Heart left ventricle (tissue), 16 donors: Measurements from ENCODE around the gene FCMR. TPM values are rescaled to one million over a fixed set of nuclear protein-coding genes. Genes with fewer than 3 reads are reported as not detected.
A peak's percentile ranks its signal among the peaks of the same experiment; 100 is the strongest.

Source experiments
- ATAC-seq, 4 donors: fragments of 200-7000 bp; cut with Tn5 transposase; one replicate each; pipeline ENCODE4 v1.9.1; 2020 to 2022; ENCODE audit warnings: moderate library complexity in 4 of 4, mild to moderate bottlenecking in 3 of 4, moderate number of reproducible peaks in 1 of 4
- DNase-seq, 5 donors: peaks; one replicate each; pipeline ENCODE4 v3.0.0-alpha.2; 2020
- H3K27ac ChIP-seq, 12 donors: fragments of 200-600 bp; sonication (generic) in 4 of 12; one replicate each; pipeline versions ENCODE4 v1.5.0 to v1.8.0; 2016 to 2022; ENCODE audit warnings: mild to moderate bottlenecking in 2 of 12
- H3K27me3 ChIP-seq, 9 donors: fragments of 200-600 bp; sonication (generic) in 2 of 9; one replicate each; pipeline versions ENCODE4 v1.5.1 to v1.8.0; 2016 to 2022; ENCODE audit warnings: mild to moderate bottlenecking in 3 of 9
- H3K36me3 ChIP-seq, 9 donors: fragments of 200-600 bp; sonication (generic) in 2 of 9; one replicate each; pipeline versions ENCODE4 v1.5.0 to v1.8.0; 2018 to 2022; ENCODE audit warnings: mild to moderate bottlenecking in 2 of 9
- H3K4me1 ChIP-seq, 12 donors: fragments of 200-600 bp; sonication (generic) in 4 of 12; one replicate each; pipeline versions ENCODE4 v1.5.0 to v1.8.0; 2016 to 2022; ENCODE audit warnings: mild to moderate bottlenecking in 3 of 12
- H3K4me3 ChIP-seq, 12 donors: fragments of 200-600 bp; sonication (generic) in 4 of 12; one replicate each; pipeline versions ENCODE4 v1.5.0 to v1.8.0; 2017 to 2022; ENCODE audit warnings: mild to moderate bottlenecking in 9 of 12, moderate library complexity in 4 of 12
- H3K9me3 ChIP-seq, 12 donors: fragments of 200-600 bp; sonication (generic) in 4 of 12; one replicate each; pipeline versions ENCODE4 v1.5.0 to v1.8.0; 2016 to 2022; ENCODE audit warnings: mild to moderate bottlenecking in 1 of 12
- CTCF ChIP-seq, 12 donors: fragments of 200-600 bp; sonication (generic) in 4 of 12; IDR thresholded peaks; one replicate each; pipeline versions ENCODE4 v1.5.0 to v1.8.0; 2018 to 2022; ENCODE audit warnings: antibody characterized with exemption in 12 of 12, mild to moderate bottlenecking in 5 of 12
- POLR2A ChIP-seq, 2 donors: fragments of 450-650 bp; IDR thresholded peaks; one replicate each; pipeline ENCODE4 v1.6.1; 2017; ENCODE audit warnings: antibody characterized with exemption in 2 of 2, mild to moderate bottlenecking in 2 of 2, moderate library complexity in 2 of 2
- WGBS, 4 donors: extraction: QIAGEN DNeasy Blood & Tissue Kit in 2 of 4; methylation state at CpG; one replicate each; pipeline versions ENCODE4 v1.1.5 to v1.1.7; 2013 to 2018; 5-methylcytosine and 5-hydroxymethylcytosine counted together
- intact Hi-C, 10 donors: fragments of 100-400 bp; cut with DNase I; formaldehyde crosslinking; loops; one replicate each; pipeline versions ENCODE4 v1.11.1 to v1.14.2; 2022
- polyA plus RNA-seq, 2 donors: library from polyadenylated mRNA; stranded (reverse); fragments of 200-250 nt; gene quantifications; one replicate each; pipeline ENCODE4 v1.2.3, GENCODE V29; 2013
- total RNA-seq, 9 donors: library from RNA; depleted of rRNA in 2 of 9; stranded (reverse); fragments of >200 nt in 2 of 9; fragmentation: NEBNext Ultra II Directional in 3 of 9; extraction: Animal tissue kit (Norgen Biotek cat#: 25700) in 3 of 9; gene quantifications; one replicate each; pipeline versions ENCODE4 v1.1.0 to v1.2.4, GENCODE V29; 2016 to 2023
- donor health status: ischemic (EF 13 %, LVEDD 7.1; RV severe dilation, severe dysfunction).
- donor health status: healthy with polysubstance abuse.
- donor health status: DM: no; HTN: yes; CAD: no.
- donor health status: DM: no; HTN: no; CAD: no.
- donor health status: ischemic (EF 25% LVEDD 6.9; RV normal size, moderate dysfunction).
- donor health status: ischemic (EF 25% LVEDD 5.7; RV mildly dilated, moderate dysfunction).
- donor health status: healthy.
- donor health status: DM: yes; HTN: yes; CAD: no.
- donor health status: ischemic (EF 35%, LVEDD 5.7; RV mildly dilated, moderate dysfunction).
- donor health status: nonischemic (EF 11% LVEDD 7.7; RV severe dilation, severe dysfunction).
- donor health status: DM: yes; HTN: yes; CAD: no.
- donor health status: PGD.
- donor health status: ischemic (EF 29% LVEDD 5.4; RV normal size, mild dysfunction).
- donor health status: nonischemic (EF 23%, LVEDD 6.1; RV moderate dilation, normal function).

The FCMR gene
- total and polyA plus RNA-seq, 11 donors = 0.99 to 16.3 (median 3.2) TPM

- TF ChIP-seq CTCF (IDR thresholded peaks at IDR 0.05) (no peak), POLR2A (IDR thresholded peaks at IDR 0.05) (no peak)
- intact Hi-C loops = no loop called here
- peaks cover 0 to 13% (median 0%) of the 10 kb centered on the region in 12 donors for H3K4me1 ChIP-seq
These were observed 35.9 kb upstream of the FCMR start for GRCh38 chr1:206957639-206958038.

GRCh38 chr1:206955476-206956451, 34.0 kb upstream of the FCMR start:
- no peaks in the 10 kb centered on the region for H3K4me1 ChIP-seq
- 54 to 67% (median 63%) methylated on average over 11 of the region's 11 CpGs for WGBS, 4 donors
- H3K27ac ChIP-seq = no peak overlapping the region
- TF ChIP-seq POLR2A (IDR thresholded peaks at IDR 0.05) (no peak), CTCF (IDR thresholded peaks at IDR 0.05) (no peak)
- no peaks in the 10 kb centered on the region for H3K36me3 ChIP-seq
- H3K9me3 ChIP-seq = no peaks in the 10 kb centered on the region
- intact Hi-C loops = no loop called here
- ATAC-seq (peak in 1 of 4 donors; percentile 26), DNase-seq (no peak)
- peaks cover 0 to 6% (median 0%) of the 10 kb centered on the region in 9 donors for H3K27me3 ChIP-seq
- no peak overlapping the region for H3K4me3 ChIP-seq

More at GRCh38 chr1:206957639-206958038, 35.9 kb upstream of the FCMR start:
- H3K27ac ChIP-seq = no peak overlapping the region
- no peak for ATAC-seq
- H3K4me3 ChIP-seq = no peak overlapping the region
- H3K27me3 ChIP-seq = peaks cover 0 to 6% (median 0%) of the 10 kb centered on the region in 9 donors
- H3K9me3 ChIP-seq = no peaks in the 10 kb centered on the region
- no peak for DNase-seq
- no peaks in the 10 kb centered on the region for H3K36me3 ChIP-seq
- 88 to 95% (median 89%) methylated on average over 5 of the region's 5 CpGs for WGBS, 4 donors

- DNase-seq = no peak
These were observed 33.0 kb upstream of the FCMR start for GRCh38 chr1:206954459-206955342.

More at GRCh38 chr1:206954459-206955342, 33.0 kb upstream of the FCMR start:
- no peak overlapping the region for H3K27ac ChIP-seq
- H3K36me3 ChIP-seq = no peaks in the 10 kb centered on the region
- peaks cover 0 to 6% (median 0%) of the 10 kb centered on the region in 9 donors for H3K27me3 ChIP-seq
- H3K4me1 ChIP-seq = no peaks in the 10 kb centered on the region
- intact Hi-C loops = no loop called here
- H3K9me3 ChIP-seq = peaks cover 0 to 3% (median 0%) of the 10 kb centered on the region in 12 donors
- ATAC-seq = no peak
- 78 to 90% (median 82%) methylated on average over 10 of the region's 10 CpGs for WGBS, 4 donors
- TF ChIP-seq POLR2A (IDR thresholded peaks at IDR 0.05) (no peak), CTCF (IDR thresholded peaks at IDR 0.05) (no peak)
- H3K4me3 ChIP-seq = no peak overlapping the region
